ENCODE measurements around the gene DDR1.
"Not testable (repeated sequence)": the region's sequence is repeated elsewhere in the genome, so short reads cannot be mapped to it uniquely, and the experiment has no call there.

DDR1 gene

DNA sequence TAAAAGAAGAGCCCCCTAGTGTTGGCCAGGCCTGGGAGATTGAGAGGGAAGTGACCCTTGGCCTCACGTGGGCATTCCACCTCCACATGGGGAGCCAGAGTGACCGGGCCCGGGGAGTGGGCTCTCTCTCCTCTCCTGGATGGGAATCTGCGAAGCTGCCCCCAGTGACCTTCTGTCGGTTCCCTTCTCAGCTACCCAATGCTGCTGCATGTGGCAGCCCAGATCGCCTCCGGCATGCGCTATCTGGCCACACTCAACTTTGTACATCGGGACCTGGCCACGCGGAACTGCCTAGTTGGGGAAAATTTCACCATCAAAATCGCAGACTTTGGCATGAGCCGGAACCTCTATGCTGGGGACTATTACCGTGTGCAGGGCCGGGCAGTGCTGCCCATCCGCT, 13.6 kb downstream of the DDR1 start:
- H3K4me2 ChIP-seq (ENCODE audit: low read length): no peak overlapping the region
- H3K4me3 ChIP-seq (ENCODE audit: low read length): no peak overlapping the region
- no peak overlapping the region for H3K9ac ChIP-seq (ENCODE audit: low read length)
- no peaks in the 10 kb centered on the region for H3K27me3 ChIP-seq (ENCODE audit: low read depth, low read length)
- H2AFZ ChIP-seq (ENCODE audit: low read depth, low read length): no peak overlapping the region
- peaks cover 10% of the 10 kb centered on the region for H3K4me1 ChIP-seq (ENCODE audit: low read length)
- no peak overlapping the region for H3K27ac ChIP-seq (ENCODE audit: low read length)
- H3K36me3 ChIP-seq (replicated peaks; ENCODE audit: low read depth, low read length): no peaks in the 10 kb centered on the region
- H3K79me2 ChIP-seq (ENCODE audit: low read length): no peaks in the 10 kb centered on the region
- no peaks in the 10 kb centered on the region for H3K9me3 ChIP-seq (ENCODE audit: insufficient read depth, low read length)
- TF ChIP-seq, protein P1, sequence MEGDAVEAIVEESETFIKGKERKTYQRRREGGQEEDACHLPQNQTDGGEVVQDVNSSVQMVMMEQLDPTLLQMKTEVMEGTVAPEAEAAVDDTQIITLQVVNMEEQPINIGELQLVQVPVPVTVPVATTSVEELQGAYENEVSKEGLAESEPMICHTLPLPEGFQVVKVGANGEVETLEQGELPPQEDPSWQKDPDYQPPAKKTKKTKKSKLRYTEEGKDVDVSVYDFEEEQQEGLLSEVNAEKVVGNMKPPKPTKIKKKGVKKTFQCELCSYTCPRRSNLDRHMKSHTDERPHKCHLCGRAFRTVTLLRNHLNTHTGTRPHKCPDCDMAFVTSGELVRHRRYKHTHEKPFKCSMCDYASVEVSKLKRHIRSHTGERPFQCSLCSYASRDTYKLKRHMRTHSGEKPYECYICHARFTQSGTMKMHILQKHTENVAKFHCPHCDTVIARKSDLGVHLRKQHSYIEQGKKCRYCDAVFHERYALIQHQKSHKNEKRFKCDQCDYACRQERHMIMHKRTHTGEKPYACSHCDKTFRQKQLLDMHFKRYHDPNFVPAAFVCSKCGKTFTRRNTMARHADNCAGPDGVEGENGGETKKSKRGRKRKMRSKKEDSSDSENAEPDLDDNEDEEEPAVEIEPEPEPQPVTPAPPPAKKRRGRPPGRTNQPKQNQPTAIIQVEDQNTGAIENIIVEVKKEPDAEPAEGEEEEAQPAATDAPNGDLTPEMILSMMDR (IDR thresholded peaks at IDR 0.05; ENCODE audit: low read depth, low read length): no peak
- TF ChIP-seq EZH2phosphoT487 (IDR thresholded peaks at IDR 0.05; ENCODE audit: low read depth): no peak
- no peaks in the 10 kb centered on the region for H4K20me1 ChIP-seq (ENCODE audit: insufficient read depth, low read length)

DNA sequence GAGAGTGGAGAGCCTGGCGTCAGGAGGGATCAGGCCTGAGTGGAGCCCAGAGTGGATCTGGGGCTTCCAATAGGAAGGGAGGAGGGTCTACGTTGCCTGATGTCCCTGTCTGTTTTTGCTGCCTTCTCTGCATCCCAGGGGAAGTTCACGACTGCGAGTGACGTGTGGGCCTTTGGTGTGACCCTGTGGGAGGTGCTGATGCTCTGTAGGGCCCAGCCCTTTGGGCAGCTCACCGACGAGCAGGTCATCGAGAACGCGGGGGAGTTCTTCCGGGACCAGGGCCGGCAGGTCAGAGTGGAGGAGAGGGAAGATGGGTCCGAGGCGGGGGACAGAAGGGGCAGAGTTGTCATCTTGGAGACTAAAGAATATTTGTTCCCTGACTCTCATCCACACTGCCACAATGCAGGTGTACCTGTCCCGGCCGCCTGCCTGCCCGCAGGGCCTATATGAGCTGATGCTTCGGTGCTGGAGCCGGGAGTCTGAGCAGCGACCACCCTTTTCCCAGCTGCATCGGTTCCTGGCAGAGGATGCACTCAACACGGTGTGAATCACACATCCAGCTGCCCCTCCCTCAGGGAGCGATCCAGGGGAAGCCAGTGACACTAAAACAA, 14.5 kb downstream of the DDR1 start:
- Histone ChIP-seq H4K20me1 (ENCODE audit: insufficient read depth, low read length) (no peaks in the 10 kb centered on the region), H3K79me2 (ENCODE audit: low read length) (no peaks in the 10 kb centered on the region), H3K9me3 (ENCODE audit: insufficient read depth, low read length) (no peaks in the 10 kb centered on the region), H3K9ac (ENCODE audit: low read length) (no peak overlapping the region), H3K4me1 (ENCODE audit: low read length) (peaks cover 13% of the 10 kb centered on the region), H3K27ac (ENCODE audit: low read length) (no peak overlapping the region), H3K27me3 (ENCODE audit: low read depth, low read length) (no peaks in the 10 kb centered on the region), H3K36me3 (replicated peaks; ENCODE audit: low read depth, low read length) (no peaks in the 10 kb centered on the region), H2AFZ (ENCODE audit: low read depth, low read length) (no peak overlapping the region), H3K4me3 (ENCODE audit: low read length) (no peak overlapping the region), H3K4me2 (ENCODE audit: low read length) (no peak overlapping the region)
- no peak for TF ChIP-seq EZH2phosphoT487 (IDR thresholded peaks at IDR 0.05; ENCODE audit: low read depth)
- TF ChIP-seq, protein P1 (IDR thresholded peaks at IDR 0.05; ENCODE audit: low read depth, low read length): no peak

DNA sequence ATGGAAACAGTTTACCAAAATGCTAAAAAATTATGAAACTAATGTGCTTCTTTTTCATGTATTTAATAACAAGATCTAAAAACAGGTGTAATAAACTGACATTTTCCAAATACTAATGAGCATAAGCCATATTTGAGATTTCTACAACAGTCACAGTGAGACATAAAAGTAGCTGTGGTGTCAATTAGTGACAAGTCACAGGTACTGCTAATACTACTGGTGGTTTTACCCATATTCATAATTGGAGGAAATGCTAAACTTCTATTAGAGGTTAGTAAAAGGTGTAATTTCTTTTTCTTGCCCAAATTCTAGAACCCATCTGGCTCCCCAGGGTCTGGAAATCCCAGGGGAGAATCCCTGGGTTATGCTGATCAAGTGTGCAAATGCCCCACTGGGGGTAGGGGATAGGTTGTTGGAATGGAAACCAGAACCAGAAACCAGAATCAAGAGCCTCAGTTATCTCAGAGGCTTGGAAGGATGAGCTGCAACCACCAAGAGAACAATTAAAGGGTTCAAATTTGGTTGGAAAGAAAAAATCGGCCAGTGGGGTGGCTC, 16.6 kb downstream of the DDR1 start:
- Histone ChIP-seq H3K79me2 (ENCODE audit: low read length) (no peaks in the 10 kb centered on the region), H3K9me3 (ENCODE audit: insufficient read depth, low read length) (no peaks in the 10 kb centered on the region), H3K27me3 (ENCODE audit: low read depth, low read length) (no peaks in the 10 kb centered on the region), H3K4me1 (ENCODE audit: low read length) (peaks cover 13% of the 10 kb centered on the region), H2AFZ (ENCODE audit: low read depth, low read length) (no peak overlapping the region), H3K4me2 (ENCODE audit: low read length) (no peak overlapping the region), H3K36me3 (replicated peaks; ENCODE audit: low read depth, low read length) (no peaks in the 10 kb centered on the region), H4K20me1 (ENCODE audit: insufficient read depth, low read length) (no peaks in the 10 kb centered on the region), H3K9ac (ENCODE audit: low read length) (no peak overlapping the region), H3K4me3 (ENCODE audit: low read length) (no peak overlapping the region), H3K27ac (ENCODE audit: low read length) (no peak overlapping the region)
- no peak for TF ChIP-seq EZH2phosphoT487 (IDR thresholded peaks at IDR 0.05; ENCODE audit: low read depth)
- TF ChIP-seq, protein P1 (IDR thresholded peaks at IDR 0.05; ENCODE audit: low read depth, low read length): no peak

DNA sequence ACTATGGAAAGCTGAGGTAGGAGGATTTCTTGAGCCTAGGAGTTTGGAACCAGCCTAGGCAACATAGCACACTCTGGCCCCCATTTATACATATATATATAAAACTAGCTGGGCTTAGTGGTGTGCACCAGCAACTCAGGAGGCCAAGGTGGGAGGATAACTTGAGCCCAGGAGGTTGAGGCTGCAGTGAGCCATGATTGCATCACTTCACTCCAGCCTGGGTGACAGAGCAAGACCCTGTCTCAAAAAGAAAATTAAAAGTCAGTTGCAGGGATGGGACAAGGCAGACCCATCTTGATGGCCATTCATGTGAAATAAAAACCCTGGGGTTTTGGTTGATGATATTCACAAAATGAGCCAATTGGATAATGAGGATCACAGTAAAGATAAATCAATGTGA, 17.1 kb downstream of the DDR1 start:
- H3K27me3 ChIP-seq (ENCODE audit: low read depth, low read length): no peaks in the 10 kb centered on the region
- no peaks in the 10 kb centered on the region for H3K36me3 ChIP-seq (replicated peaks; ENCODE audit: low read depth, low read length)
- H4K20me1 ChIP-seq (ENCODE audit: insufficient read depth, low read length): no peaks in the 10 kb centered on the region
- no peak overlapping the region for H2AFZ ChIP-seq (ENCODE audit: low read depth, low read length)
- no peaks in the 10 kb centered on the region for H3K9me3 ChIP-seq (ENCODE audit: insufficient read depth, low read length)
- no peak overlapping the region for H3K4me2 ChIP-seq (ENCODE audit: low read length)
- TF ChIP-seq, protein P1 (IDR thresholded peaks at IDR 0.05; ENCODE audit: low read depth, low read length): no peak
- no peaks in the 10 kb centered on the region for H3K79me2 ChIP-seq (ENCODE audit: low read length)
- H3K4me3 ChIP-seq (ENCODE audit: low read length): no peak overlapping the region
- H3K9ac ChIP-seq (ENCODE audit: low read length): no peak overlapping the region
- H3K27ac ChIP-seq (ENCODE audit: low read length): no peak overlapping the region
- peaks cover 13% of the 10 kb centered on the region for H3K4me1 ChIP-seq (ENCODE audit: low read length)

DNA sequence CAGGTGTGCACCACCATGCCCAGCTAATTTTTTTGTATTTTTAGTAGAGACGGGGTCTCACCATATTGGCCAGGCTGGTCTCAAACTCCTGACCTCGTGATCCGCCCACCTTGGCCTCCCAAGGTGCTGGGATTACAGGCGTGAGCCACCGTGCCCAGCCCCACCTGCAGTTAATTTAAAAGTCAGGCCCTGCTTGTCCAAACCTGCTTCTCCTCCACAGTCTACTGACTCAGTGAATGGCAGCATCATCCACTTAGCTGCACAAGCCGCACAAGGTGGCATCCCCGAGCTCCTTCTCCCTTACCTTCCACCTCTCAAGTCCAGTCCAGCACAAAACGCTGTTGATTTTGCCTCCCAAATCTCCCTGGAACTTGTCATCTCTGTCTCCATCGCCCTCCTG, 17.9 kb downstream of the DDR1 start:
- H2AFZ ChIP-seq (ENCODE audit: low read depth, low read length); H3K27ac ChIP-seq (ENCODE audit: low read length); H3K36me3 ChIP-seq (replicated peaks; ENCODE audit: low read depth, low read length); H3K9me3 ChIP-seq (ENCODE audit: insufficient read depth, low read length); H4K20me1 ChIP-seq (ENCODE audit: insufficient read depth, low read length); H3K9ac ChIP-seq (ENCODE audit: low read length); H3K27me3 ChIP-seq (ENCODE audit: low read depth, low read length); H3K79me2 ChIP-seq (ENCODE audit: low read length); H3K4me2 ChIP-seq (ENCODE audit: low read length); H3K4me3 ChIP-seq (ENCODE audit: low read length): not testable (repeated sequence)
- H3K4me1 ChIP-seq (ENCODE audit: low read length): peaks cover 13% of the 10 kb centered on the region

Data from OCI-LY3 (cell line).